Kidney tubule cell (primary cell): ENCODE data around the gene INHA.

Experiments
- DNase-seq: peaks from one replicate; pipeline ENCODE4 v3.0.0-alpha.2; 2018; ENCODE audit warnings: low spot score

Gene INHA, protein sequence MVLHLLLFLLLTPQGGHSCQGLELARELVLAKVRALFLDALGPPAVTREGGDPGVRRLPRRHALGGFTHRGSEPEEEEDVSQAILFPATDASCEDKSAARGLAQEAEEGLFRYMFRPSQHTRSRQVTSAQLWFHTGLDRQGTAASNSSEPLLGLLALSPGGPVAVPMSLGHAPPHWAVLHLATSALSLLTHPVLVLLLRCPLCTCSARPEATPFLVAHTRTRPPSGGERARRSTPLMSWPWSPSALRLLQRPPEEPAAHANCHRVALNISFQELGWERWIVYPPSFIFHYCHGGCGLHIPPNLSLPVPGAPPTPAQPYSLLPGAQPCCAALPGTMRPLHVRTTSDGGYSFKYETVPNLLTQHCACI

DNA sequence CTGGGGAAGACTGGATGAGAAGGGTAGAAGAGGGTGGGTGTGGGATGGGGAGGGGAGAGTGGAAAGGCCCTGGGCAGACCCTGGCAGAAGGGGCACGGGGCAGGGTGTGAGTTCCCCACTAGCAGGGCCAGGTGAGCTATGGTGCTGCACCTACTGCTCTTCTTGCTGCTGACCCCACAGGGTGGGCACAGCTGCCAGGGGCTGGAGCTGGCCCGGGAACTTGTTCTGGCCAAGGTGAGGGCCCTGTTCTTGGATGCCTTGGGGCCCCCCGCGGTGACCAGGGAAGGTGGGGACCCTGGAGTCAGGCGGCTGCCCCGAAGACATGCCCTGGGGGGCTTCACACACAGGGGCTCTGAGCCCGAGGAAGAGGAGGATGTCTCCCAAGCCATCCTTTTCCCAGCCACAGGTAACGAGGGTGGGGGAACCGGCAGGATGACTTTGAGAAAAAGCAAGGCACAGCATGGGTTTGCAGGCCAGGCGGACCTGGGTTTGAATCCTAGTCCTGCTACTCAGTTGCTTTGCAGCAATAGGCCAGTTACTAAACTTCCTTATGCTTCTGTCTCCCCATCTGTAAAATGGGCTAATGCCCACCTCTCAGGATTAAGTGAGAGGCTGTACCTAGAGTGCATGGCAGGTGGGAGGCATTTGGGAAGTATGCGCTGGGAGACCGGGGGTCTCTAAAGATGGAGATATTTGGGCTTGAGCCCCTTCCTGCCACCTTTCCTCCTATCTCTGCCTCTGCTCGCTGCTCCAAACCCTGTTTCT lies at the start of gene INHA:
TSS of gene INHA (plus strand) at position 74 of the 765 bp plus-strand sequence. CDS start at position 139, 65 bp downstream.
- no peak for DNase-seq

- DNase-seq: no peak
These were observed 49.0 kb upstream of the INHA start for GRCh38 chr2:219523031-219523671.

GRCh38 chr2:219524817-219525216 lies 47.3 kb upstream of the INHA start:
- no peak for DNase-seq

GRCh38 chr2:219525533-219526232 lies 46.4 kb upstream of the INHA start:
- no peak for DNase-seq

GRCh38 chr2:219526320-219527075 lies 45.6 kb upstream of the INHA start:
- DNase-seq: no peak

GRCh38 chr2:219527076-219527394 lies 45.1 kb upstream of the INHA start:
- DNase-seq: peak; percentile 24

GRCh38 chr2:219527472-219527871 lies 44.6 kb upstream of the INHA start:
- no peak for DNase-seq

- peak; percentile 85 for DNase-seq
These were observed 41.8 kb upstream of the INHA start for GRCh38 chr2:219530048-219530963.

DNA sequence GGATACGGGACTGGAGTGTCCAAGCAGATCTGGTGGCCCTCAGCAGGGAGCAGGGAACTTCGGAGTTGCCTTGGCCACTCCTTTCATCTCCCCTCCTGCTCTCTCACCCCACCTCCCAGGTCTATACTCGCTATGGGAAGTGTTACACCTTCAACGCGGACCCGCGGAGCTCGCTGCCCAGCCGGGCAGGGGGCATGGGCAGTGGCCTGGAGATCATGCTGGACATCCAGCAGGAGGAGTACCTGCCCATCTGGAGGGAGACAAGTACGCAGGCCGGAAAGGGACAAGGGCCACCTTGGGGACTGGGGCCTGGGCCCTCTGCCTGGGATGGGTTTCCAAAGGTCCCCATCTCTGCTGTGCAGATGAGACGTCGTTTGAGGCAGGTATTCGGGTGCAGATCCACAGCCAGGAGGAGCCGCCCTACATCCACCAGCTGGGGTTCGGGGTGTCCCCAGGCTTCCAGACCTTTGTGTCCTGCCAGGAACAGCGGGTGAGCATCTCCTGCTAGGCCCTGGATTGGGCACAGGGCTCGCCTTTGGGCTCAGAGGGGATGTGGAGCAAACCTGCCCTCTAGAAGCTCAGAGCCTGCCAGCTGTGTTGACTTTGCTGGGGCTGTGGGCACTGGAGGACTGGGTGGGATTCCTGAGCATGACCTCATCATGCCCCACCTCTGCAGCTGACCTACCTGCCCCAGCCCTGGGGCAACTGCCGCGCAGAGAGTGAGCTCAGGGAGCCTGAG lies 40.3 kb upstream of the INHA start:
- peak; percentile 9 for DNase-seq

GRCh38 chr2:219532378-219532649 lies 39.8 kb upstream of the INHA start:
- DNase-seq: no peak

DNA sequence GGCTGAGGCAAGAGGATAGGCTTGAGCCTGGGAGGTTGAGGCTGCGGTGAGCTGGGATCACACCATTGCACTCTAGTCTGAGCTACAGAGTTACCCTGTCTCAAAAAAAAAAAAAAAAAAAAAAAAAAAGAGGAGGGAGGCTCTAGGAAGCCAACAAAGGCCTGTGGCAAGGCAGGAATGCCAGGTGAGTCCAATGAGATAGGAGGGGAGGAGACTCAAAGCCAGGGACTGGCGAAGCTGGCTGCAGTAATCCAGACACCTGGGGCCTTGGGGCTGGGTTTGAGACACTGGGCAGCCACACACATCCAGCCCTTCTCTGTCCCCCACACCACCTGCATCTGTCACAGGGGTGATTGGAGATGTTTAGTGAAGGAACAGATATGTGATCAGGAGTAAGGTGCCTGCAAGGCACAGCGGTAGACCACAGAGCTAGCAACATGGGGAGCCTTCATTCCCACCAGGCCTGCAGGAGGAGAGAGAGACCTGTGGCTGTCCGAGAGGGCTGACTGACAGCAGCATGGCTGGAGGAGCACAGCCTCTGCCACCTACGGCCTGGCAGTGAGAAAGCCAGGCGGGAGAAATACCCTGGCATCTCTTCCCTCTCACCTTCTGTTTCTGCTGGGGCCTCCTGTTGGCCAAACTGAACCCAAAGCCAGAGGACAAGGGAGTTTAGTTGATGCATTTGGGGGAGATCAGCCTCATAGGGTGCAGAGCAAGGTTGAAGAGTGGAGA lies 38.0 kb upstream of the INHA start:
- peak; percentile 12 for DNase-seq

GRCh38 chr2:219536425-219536824 lies 35.7 kb upstream of the INHA start:
- DNase-seq: no peak

- DNase-seq: no peak
These were observed 35.1 kb upstream of the INHA start for GRCh38 chr2:219536967-219537366.

DNA sequence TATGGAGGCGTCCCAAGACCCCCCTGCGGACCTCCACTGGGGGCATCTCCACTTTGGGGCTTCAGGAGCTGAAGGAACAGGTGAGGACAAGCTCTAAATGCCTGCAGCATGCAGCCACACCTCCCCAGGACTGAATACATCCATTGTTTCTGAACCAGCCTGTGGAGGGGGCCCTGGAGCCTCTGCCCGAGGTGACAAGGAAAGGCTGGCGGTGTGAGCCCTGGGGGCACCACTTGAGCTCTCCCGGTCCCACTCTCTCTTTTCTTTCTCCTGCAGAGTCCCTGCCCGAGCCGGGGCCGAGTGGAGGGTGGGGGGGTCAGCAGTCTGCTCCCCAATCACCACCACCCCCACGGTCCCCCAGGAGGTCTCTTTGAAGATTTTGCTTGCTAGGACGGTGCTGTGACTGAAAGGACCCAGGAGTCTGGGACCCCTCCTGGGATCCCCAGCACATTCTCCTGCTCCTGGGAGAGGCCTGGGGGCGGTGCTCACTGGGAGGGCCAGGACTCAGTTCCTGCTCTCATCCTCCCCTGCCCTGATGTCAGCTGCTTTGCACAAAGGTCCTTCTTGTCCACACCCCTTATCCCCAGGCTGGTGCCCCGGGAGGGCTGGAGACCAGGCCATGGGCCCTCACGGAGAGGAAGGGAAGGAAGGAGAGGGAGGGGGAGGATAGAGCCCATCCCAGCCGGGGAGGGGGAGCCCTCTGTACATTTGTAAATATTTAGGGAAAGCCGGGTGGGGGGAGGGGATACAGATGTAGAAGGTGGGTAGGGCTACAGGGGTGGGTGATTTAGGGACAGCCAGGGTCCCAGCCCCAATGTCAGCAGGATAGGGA lies 34.2 kb upstream of the INHA start:
- DNase-seq: no peak

DNA sequence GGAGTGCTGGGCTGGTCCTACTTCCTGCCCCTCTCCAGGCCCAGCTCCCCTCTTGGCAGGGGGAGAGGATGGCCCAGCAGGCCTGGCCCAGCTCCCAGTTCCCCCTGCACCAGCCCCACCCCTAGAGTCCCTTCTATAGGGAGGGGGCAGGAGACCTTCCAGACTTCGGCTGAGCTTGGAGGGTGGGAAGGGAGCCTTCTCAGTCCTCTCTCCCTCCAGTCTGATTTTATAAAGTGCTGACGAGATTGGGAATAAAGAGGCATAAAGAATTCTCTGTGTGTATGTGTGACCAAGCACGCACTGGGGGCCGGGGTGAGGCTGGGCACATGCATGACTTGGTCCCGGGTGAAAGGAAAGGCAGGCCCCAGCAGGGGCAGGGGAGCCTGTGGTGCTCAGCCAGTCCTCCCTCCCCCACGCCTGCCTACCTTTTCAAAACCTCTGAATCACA lies 33.6 kb upstream of the INHA start:
- DNase-seq: no peak

DNA sequence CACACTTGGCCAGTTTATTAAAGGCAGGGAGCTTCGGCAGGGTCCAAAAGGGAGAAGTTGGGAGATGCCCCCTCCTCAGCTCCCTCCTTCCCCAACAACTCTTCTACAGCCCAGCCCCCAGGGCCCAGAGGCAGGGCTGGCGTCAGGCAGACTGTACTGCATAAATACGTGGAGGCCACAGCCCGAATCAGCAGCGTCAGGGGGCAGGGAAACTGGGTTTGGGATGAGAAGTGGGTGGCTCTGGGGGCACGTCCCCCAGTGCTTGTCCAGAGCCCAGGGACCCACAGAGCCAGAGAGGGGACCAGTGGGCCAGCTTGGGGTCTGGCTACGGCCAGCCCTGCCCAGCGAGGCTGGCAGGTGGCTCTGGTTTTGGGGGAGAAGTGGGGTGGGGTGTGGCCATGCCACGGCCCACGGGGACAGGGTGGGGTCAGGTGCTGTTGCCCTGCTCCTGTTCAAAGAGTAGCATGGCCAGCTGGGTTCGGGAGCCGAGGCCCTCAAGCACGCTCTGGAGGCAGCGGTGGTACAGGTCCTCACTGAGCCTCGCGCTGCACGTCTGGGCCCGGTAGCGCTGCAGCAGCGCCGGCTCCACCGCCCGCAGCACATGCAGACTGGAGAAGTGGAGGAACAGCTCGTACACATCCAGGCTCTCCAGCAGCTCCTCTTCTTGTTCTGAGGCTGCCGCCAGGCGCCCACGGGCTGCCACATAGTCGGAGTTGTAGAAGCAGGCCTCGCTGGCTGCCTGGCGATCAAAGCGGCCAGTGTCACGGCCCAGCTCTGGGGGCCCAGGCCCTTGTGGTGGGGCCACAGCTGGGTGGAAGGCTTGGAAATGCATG lies 32.9 kb upstream of the INHA start:
- no peak for DNase-seq

DNA sequence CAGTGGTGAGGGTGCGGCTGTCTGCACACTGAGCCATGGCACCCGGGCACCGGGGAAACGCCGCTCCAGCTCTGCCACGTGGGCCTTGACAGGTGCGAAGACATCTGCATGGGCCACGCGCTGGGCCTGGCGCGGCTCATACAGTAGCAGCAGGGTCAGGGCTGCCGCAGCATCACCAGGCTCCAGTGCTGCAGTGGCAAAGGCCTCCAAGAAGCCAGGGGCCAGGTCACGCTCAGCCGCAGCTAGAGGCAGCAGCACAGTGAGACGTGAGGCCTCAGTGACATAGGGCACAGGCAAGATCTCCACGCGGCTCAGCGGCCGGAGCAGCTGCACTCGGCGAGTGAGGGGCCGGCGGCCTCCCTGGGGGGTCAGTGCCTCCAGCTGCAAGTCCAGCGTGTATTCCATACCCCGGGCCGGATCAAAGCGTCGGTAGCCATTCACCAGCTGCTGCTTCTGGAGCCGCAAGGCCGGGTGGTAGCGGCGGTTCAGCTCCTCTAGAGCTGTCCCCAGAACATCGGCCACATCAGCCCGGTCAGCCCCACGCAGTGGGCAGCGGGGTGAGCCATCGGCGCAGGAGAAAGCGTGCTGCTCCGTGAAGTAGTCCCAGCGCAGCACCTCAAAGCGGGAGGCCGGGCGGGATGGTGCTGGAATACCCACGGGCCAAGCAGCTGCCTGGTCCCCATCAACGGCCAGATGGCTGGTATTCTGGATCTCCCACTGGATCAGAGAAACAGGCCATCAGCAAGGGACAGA lies 32.0 kb upstream of the INHA start:
- DNase-seq: no peak
